ENCODE measurements around the gene NR3C2. TPM values are rescaled to one million over a fixed set of nuclear protein-coding genes. Genes with fewer than 3 reads are reported as not detected.

NR3C2 gene
- total RNA-seq, 1 experiment from 2014 or later, result 0.96 TPM

GRCh38 chr4:148441624-148441985 lies 609 bp downstream of the NR3C2 start:
- BruUV-seq (replicated peaks), result no TSS peak
- TF ChIP-seq CTCF (conservative IDR thresholded peaks at IDR 0.05) (no peak), EZH2 (IDR thresholded peaks at IDR 0.05; ENCODE audit: low read depth) (no peak)
- peak overlapping the region; percentile 74 for H3K4me3 ChIP-seq
- intact Hi-C loops (cut with micrococcal nuclease; ENCODE audit: unreplicated experiment), result loop anchor here (5.0 to 10.0 kb wide), 2 partner anchors 593 to 821 kb away; no protein-coding TSS in a partner anchor
- H3K36me3 ChIP-seq (ENCODE audit: low read depth), result no peaks in the 10 kb centered on the region
- peak overlapping the region; percentile 77 for H2AFZ ChIP-seq
- H3K4me1 ChIP-seq (replicated peaks; ENCODE audit: insufficient read depth), result peaks cover 13% of the 10 kb centered on the region; the same call in 1 of the 2 replicates
- no peaks in the 10 kb centered on the region for H3K79me2 ChIP-seq (ENCODE audit: low read depth)
- peak overlapping the region; percentile 98 for H3K4me2 ChIP-seq
- peaks cover 20% of the 10 kb centered on the region for H3K27me3 ChIP-seq (ENCODE audit: insufficient read depth, low read depth)
- DNase-seq, result no peak
- POLR2A ChIA-PET (ENCODE audit: unreplicated experiment), result no interaction called here
- no peaks in the 10 kb centered on the region for H3K9me2 ChIP-seq (ENCODE audit: insufficient read depth)
- H4K20me1 ChIP-seq (ENCODE audit: insufficient read depth), result no peaks in the 10 kb centered on the region
- H3K9me3 ChIP-seq (ENCODE audit: insufficient read depth, low read depth), result no peaks in the 10 kb centered on the region
- H3F3A ChIP-seq (ENCODE audit: insufficient read depth, low read depth), result no peaks in the 10 kb centered on the region
- H3K27ac ChIP-seq, result no peak overlapping the region
- CTCF ChIA-PET, result no interaction called here

GRCh38 chr4:148438047-148438446 lies 4.2 kb downstream of the NR3C2 start:
- Histone ChIP-seq H3K4me2 (no peak overlapping the region), H3K79me2 (ENCODE audit: low read depth) (no peaks in the 10 kb centered on the region), H3K27me3 (ENCODE audit: insufficient read depth, low read depth) (no peaks in the 10 kb centered on the region), H3K27ac (no peak overlapping the region), H2AFZ (no peak overlapping the region), H3F3A (ENCODE audit: insufficient read depth, low read depth) (no peaks in the 10 kb centered on the region), H3K36me3 (ENCODE audit: low read depth) (no peaks in the 10 kb centered on the region), H4K20me1 (ENCODE audit: insufficient read depth) (no peaks in the 10 kb centered on the region), H3K9me3 (ENCODE audit: insufficient read depth, low read depth) (no peaks in the 10 kb centered on the region), H3K4me3 (no peak overlapping the region), H3K4me1 (replicated peaks; ENCODE audit: insufficient read depth) (0 out of 2 replicates have a peak, but pooled peaks cover 5% of the 10 kb centered on the region), H3K9me2 (ENCODE audit: insufficient read depth) (no peaks in the 10 kb centered on the region)
- no TSS peak for BruUV-seq (replicated peaks)
- intact Hi-C loops (cut with micrococcal nuclease; ENCODE audit: unreplicated experiment), result no loop called here
- DNase-seq, result no peak
- TF ChIP-seq EZH2 (IDR thresholded peaks at IDR 0.05; ENCODE audit: low read depth) (no peak), CTCF (conservative IDR thresholded peaks at IDR 0.05) (no peak)
- ChIA-PET CTCF (no interaction called here), POLR2A (ENCODE audit: unreplicated experiment) (no interaction called here)

GRCh38 chr4:148437439-148437838 lies 4.8 kb downstream of the NR3C2 start:
- intact Hi-C loops (cut with micrococcal nuclease; ENCODE audit: unreplicated experiment), result no loop called here
- CTCF ChIA-PET, result no interaction called here

More at GRCh38 chr4:148437439-148437838, 4.8 kb downstream of the NR3C2 start:
- Histone ChIP-seq H3F3A (ENCODE audit: insufficient read depth, low read depth) (no peaks in the 10 kb centered on the region), H3K4me3 (no peak overlapping the region), H3K4me1 (replicated peaks; ENCODE audit: insufficient read depth) (0 out of 2 replicates have a peak, but pooled peaks cover 5% of the 10 kb centered on the region), H3K4me2 (no peak overlapping the region), H3K36me3 (ENCODE audit: low read depth) (no peaks in the 10 kb centered on the region), H2AFZ (no peak overlapping the region), H3K27me3 (ENCODE audit: insufficient read depth, low read depth) (no peaks in the 10 kb centered on the region), H3K9me3 (ENCODE audit: insufficient read depth, low read depth) (no peaks in the 10 kb centered on the region), H3K9me2 (ENCODE audit: insufficient read depth) (no peaks in the 10 kb centered on the region), H3K27ac (no peak overlapping the region), H4K20me1 (ENCODE audit: insufficient read depth) (no peaks in the 10 kb centered on the region), H3K79me2 (ENCODE audit: low read depth) (no peaks in the 10 kb centered on the region)
- DNase-seq, result no peak
- no TSS peak for BruUV-seq (replicated peaks)
- POLR2A ChIA-PET (ENCODE audit: unreplicated experiment), result no interaction called here
- TF ChIP-seq CTCF (conservative IDR thresholded peaks at IDR 0.05), result no peak

All from PC-9 (cell line).